Caco-2 (cell line): ENCODE data around the gene MAGEB18. TPM values are rescaled to one million over a fixed set of nuclear protein-coding genes. Genes with fewer than 3 reads are reported as not detected.

ENCODE experiments used
- BruUV-seq: library from RNA; stranded (reverse); fragments of 400-500 nt; replicated peaks from 2 replicates; lab custom pipeline; 2021; lab: Mats Ljungman, UMichigan
- CTCF ChIA-PET: fragments of 300-600 bp; sonication (Branson Sonifier 250); formaldehyde crosslinking; loops from one replicate; lab custom pipeline; 2022; ENCODE audit warnings: antibody characterized with exemption; lab: Charles Lee
- POLR2A ChIA-PET: fragments of 300-600 bp; sonication (Branson Sonifier 250); formaldehyde crosslinking; loops from one replicate; lab custom pipeline; 2022; ENCODE audit warnings: antibody characterized with exemption; lab: Charles Lee
- DNase-seq, 2 experiments: peaks; one replicate each; pipeline versions ENCODE4 v3.0.0 to v3.0.0-alpha.2; 2020 to 2022
- H3K27me3 ChIP-seq: replicated peaks from 2 replicates; pipeline ENCODE4 v1.6.0; 2011; ENCODE audit warnings: low read length; ENCODE audit not compliant: control insufficient read depth, insufficient read depth
- H3K36me3 ChIP-seq: 2 replicates; pipeline ENCODE4 v1.5.1; 2011; ENCODE audit warnings: low read length; ENCODE audit not compliant: control insufficient read depth, insufficient read depth
- H3K4me1 ChIP-seq: fragments of 250-450 bp; sonication (Bioruptor Pico); 2 replicates; pipeline ENCODE4 v1.5.1; 2020; ENCODE audit warnings: mild to moderate bottlenecking
- H3K4me3 ChIP-seq: 2 replicates; pipeline ENCODE4 v1.5.1; 2011; ENCODE audit warnings: low read depth, mild to moderate bottlenecking, control low read depth, low read length
- H3K9me3 ChIP-seq: fragments of 250-450 bp; sonication (Bioruptor Pico); 2 replicates; pipeline ENCODE4 v1.5.1; 2020; ENCODE audit warnings: mild to moderate bottlenecking, moderate library complexity
- H3K27ac Mint-ChIP-seq: one replicate; pipeline ENCODE4 v1.8.0; 2022; ENCODE audit warnings: mixed read lengths; ENCODE audit not compliant: unreplicated experiment
- H3K27me3 Mint-ChIP-seq: one replicate; pipeline ENCODE4 v1.8.0; 2022; ENCODE audit warnings: mixed read lengths; ENCODE audit not compliant: insufficient read depth, unreplicated experiment
- H3K36me3 Mint-ChIP-seq: one replicate; pipeline ENCODE4 v1.8.0; 2022; ENCODE audit warnings: mild to moderate bottlenecking, mixed read lengths; ENCODE audit not compliant: insufficient read depth, unreplicated experiment
- H3K4me1 Mint-ChIP-seq: one replicate; pipeline ENCODE4 v1.8.0; 2022; ENCODE audit warnings: low read depth, mixed read lengths; ENCODE audit not compliant: unreplicated experiment
- H3K4me3 Mint-ChIP-seq: one replicate; pipeline ENCODE4 v1.8.0; 2022; ENCODE audit warnings: mild to moderate bottlenecking, moderate library complexity, mixed read lengths; ENCODE audit not compliant: unreplicated experiment
- H3K9me3 Mint-ChIP-seq: one replicate; pipeline ENCODE4 v1.8.0; 2022; ENCODE audit warnings: mixed read lengths; ENCODE audit not compliant: unreplicated experiment
- intact Hi-C: fragments of 100-400 bp; cut with micrococcal nuclease; formaldehyde crosslinking; loops from one replicate; pipeline ENCODE4 v1.10.0; 2022; ENCODE audit not compliant: unreplicated experiment
- total RNA-seq: library from RNA; stranded (reverse); gene quantifications from 2 replicates; pipeline ENCODE4 v1.2.3, GENCODE V29; 2022
- TF ChIP-seq, protein P1 (sequence below), 2 experiments: fragments of 200-600 bp in 1 of 2; IDR thresholded peaks; 1 replicate in 1 of 2; 2 replicates in 1 of 2; pipeline versions ENCODE4 v1.5.1 to v1.8.0; 2011 to 2022; ENCODE audit warnings: antibody characterized with exemption in 1 of 2, control low read depth in 1 of 2, inconsistent platforms in 1 of 2, low read depth in 1 of 2, low read length in 1 of 2, mild to moderate bottlenecking in 1 of 2, moderate library complexity in 1 of 2; ENCODE audit not compliant: insufficient read depth in 1 of 2, severe bottlenecking in 1 of 2, unreplicated experiment in 1 of 2

Gene MAGEB18
- total RNA-seq, 1 experiment from 2014 or later = not detected

DNA sequence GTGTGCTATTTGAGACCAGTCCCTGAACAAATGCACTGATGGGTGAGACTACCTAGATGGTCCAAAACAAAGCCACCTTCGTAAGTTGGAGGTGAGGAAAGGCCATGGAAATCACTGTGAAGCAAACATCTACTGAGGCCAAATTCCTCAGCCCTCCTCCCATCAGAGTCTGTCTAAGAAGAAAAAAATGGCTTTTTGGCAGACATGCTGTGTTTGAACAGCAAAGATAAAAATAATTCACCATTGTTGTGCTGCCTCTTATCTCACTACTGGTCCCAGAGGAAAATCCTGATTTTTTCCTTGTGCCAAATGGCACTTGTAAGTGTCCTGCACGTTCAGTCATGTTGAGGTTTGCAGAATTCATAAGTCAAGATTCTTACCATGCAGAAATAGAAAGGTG is 7.9 kb downstream of the MAGEB18 start:
- no peaks in the 10 kb centered on the region for H3K36me3 Mint-ChIP-seq
- H3K9me3 ChIP-seq = no peaks in the 10 kb centered on the region
- CTCF ChIA-PET = no interaction called here
- H3K4me1 ChIP-seq = no peaks in the 10 kb centered on the region
- no peak overlapping the region for H3K4me3 ChIP-seq
- POLR2A ChIA-PET = no interaction called here
- H3K27ac Mint-ChIP-seq = no peak overlapping the region
- no peaks in the 10 kb centered on the region for H3K27me3 ChIP-seq
- TF ChIP-seq, protein P1, sequence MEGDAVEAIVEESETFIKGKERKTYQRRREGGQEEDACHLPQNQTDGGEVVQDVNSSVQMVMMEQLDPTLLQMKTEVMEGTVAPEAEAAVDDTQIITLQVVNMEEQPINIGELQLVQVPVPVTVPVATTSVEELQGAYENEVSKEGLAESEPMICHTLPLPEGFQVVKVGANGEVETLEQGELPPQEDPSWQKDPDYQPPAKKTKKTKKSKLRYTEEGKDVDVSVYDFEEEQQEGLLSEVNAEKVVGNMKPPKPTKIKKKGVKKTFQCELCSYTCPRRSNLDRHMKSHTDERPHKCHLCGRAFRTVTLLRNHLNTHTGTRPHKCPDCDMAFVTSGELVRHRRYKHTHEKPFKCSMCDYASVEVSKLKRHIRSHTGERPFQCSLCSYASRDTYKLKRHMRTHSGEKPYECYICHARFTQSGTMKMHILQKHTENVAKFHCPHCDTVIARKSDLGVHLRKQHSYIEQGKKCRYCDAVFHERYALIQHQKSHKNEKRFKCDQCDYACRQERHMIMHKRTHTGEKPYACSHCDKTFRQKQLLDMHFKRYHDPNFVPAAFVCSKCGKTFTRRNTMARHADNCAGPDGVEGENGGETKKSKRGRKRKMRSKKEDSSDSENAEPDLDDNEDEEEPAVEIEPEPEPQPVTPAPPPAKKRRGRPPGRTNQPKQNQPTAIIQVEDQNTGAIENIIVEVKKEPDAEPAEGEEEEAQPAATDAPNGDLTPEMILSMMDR (IDR thresholded peaks at IDR 0.05; ENCODE audit: insufficient read depth in 1 of 2, low read depth in 1 of 2, low read length in 1 of 2, severe bottlenecking in 1 of 2, unreplicated experiment in 1 of 2) = no peak
- H3K27me3 Mint-ChIP-seq = no peaks in the 10 kb centered on the region
- DNase-seq = no peak
- no TSS peak for BruUV-seq
- no peak overlapping the region for H3K4me3 Mint-ChIP-seq
- H3K36me3 ChIP-seq = no peaks in the 10 kb centered on the region
- intact Hi-C loops = no loop called here
- H3K4me1 Mint-ChIP-seq = no peaks in the 10 kb centered on the region
- H3K9me3 Mint-ChIP-seq = no peaks in the 10 kb centered on the region

DNA sequence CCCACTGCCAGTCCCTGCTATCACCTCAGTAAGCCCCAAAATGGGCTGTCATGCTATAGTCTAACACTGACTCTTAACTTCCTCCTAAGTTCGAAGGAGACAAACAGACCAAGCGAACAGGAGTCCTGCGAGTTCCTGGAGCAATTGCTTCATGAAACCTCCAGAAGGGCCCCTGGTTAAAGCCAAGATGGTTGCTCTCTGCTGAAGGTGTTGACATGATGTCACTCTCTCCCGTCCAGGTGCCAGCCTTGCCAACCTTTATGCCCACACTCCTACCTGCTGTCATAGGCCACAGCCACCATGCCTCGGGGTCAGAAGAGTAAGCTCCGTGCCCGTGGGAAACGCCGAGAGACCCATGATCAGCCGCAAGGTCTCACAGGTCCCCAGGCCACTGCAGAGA is 22.2 kb downstream of the MAGEB18 start, which contains the start of gene MAGEB6B:
Gene MAGEB6B (plus strand): TSS at position 301 of the 400 bp plus-strand sequence. CDS start 0 bp downstream, at position 301.
- Histone ChIP-seq H3K36me3 (no peaks in the 10 kb centered on the region), H3K4me3 (no peak within 1 kb of the TSS), H3K9me3 (no peaks in the 10 kb centered on the region), H3K4me1 (no peaks in the 10 kb centered on the region), H3K27me3 (no peaks in the 10 kb centered on the region)
- H3K4me1 Mint-ChIP-seq = no peaks in the 10 kb centered on the region
- ChIA-PET POLR2A (no interaction called here), CTCF (no interaction called here)
- no peak within 1 kb of the TSS for H3K4me3 Mint-ChIP-seq
- no peaks in the 10 kb centered on the region for H3K9me3 Mint-ChIP-seq
- BruUV-seq = no TSS peak
- no peaks in the 10 kb centered on the region for H3K27me3 Mint-ChIP-seq
- no peaks in the 10 kb centered on the region for H3K36me3 Mint-ChIP-seq
- TF ChIP-seq, protein P1 (IDR thresholded peaks at IDR 0.05; ENCODE audit: insufficient read depth in 1 of 2, low read depth in 1 of 2, low read length in 1 of 2, severe bottlenecking in 1 of 2, unreplicated experiment in 1 of 2) = no peak
- DNase-seq = no peak
- no peak within 1 kb of the TSS for H3K27ac Mint-ChIP-seq
- intact Hi-C loops = no loop called here

Other genes starting within 250 kb of the MAGEB18 start
- not detected in 2 replicates for gene MAGEB6B, start 22.3 kb downstream of the MAGEB18 start, total RNA-seq
- not detected in 2 replicates for gene MAGEB6, start 54.1 kb downstream of the MAGEB18 start, total RNA-seq
- gene MAGEB5, start 77.8 kb downstream of the MAGEB18 start, total RNA-seq = not detected in 2 replicates